GM19395 (cell line): ENCODE results near the gene SPOCK3.
"Not testable (repeated sequence)": the region's sequence is repeated elsewhere in the genome, so short reads cannot be mapped to it uniquely, and the experiment has no call there.

Source experiments
- ATAC-seq: cut with Tn5 transposase; IDR thresholded peaks from one replicate; pipeline ENCODE4 v1.9.1; 2021; ENCODE audit warnings: mild to moderate bottlenecking, moderate library complexity; ENCODE audit not compliant: unreplicated experiment

Gene SPOCK3

GRCh38 chr4:166972071-166972470 lies 262.2 kb downstream of the SPOCK3 start:
- ATAC-seq, result no peak

- not testable (repeated sequence) for ATAC-seq
These were observed 266.1 kb downstream of the SPOCK3 start for GRCh38 chr4:166968219-166968618.

GRCh38 chr4:166965562-166965961 lies 268.7 kb downstream of the SPOCK3 start:
- no peak for ATAC-seq

- ATAC-seq, result no peak
These were observed 276.8 kb downstream of the SPOCK3 start for GRCh38 chr4:166957451-166957850.

- no peak for ATAC-seq
These were observed 277.8 kb downstream of the SPOCK3 start for GRCh38 chr4:166956484-166956883.

GRCh38 chr4:166941629-166942028 lies 292.7 kb downstream of the SPOCK3 start:
- peak; percentile 63 for ATAC-seq

GRCh38 chr4:166930464-166930863 lies 303.8 kb downstream of the SPOCK3 start:
- no peak for ATAC-seq

- no peak for ATAC-seq
These were observed 309.9 kb downstream of the SPOCK3 start for GRCh38 chr4:166924424-166924823.

- no peak for ATAC-seq
These were observed 320.4 kb downstream of the SPOCK3 start for GRCh38 chr4:166913926-166914325.

- ATAC-seq, result no peak
These were observed 330.9 kb downstream of the SPOCK3 start for GRCh38 chr4:166903408-166903807.

- no peak for ATAC-seq
These were observed 331.4 kb downstream of the SPOCK3 start for GRCh38 chr4:166902941-166903340.

GRCh38 chr4:166896254-166896653 lies 338.0 kb downstream of the SPOCK3 start:
- ATAC-seq, result no peak

GRCh38 chr4:166895771-166896170 lies 338.5 kb downstream of the SPOCK3 start:
- no peak for ATAC-seq

- no peak for ATAC-seq
These were observed 346.8 kb downstream of the SPOCK3 start for GRCh38 chr4:166887457-166887856.

GRCh38 chr4:166886718-166887117 lies 347.6 kb downstream of the SPOCK3 start:
- no peak for ATAC-seq

- no peak for ATAC-seq
These were observed 352.1 kb downstream of the SPOCK3 start for GRCh38 chr4:166882221-166882620.

GRCh38 chr4:166875821-166876220 lies 358.5 kb downstream of the SPOCK3 start:
- no peak for ATAC-seq

- no peak for ATAC-seq
These were observed 372.3 kb downstream of the SPOCK3 start for GRCh38 chr4:166862032-166862431.

- ATAC-seq, result not testable (repeated sequence)
These were observed 383.9 kb downstream of the SPOCK3 start for GRCh38 chr4:166850398-166850797.

GRCh38 chr4:166846939-166847338 lies 387.4 kb downstream of the SPOCK3 start:
- ATAC-seq, result no peak

- ATAC-seq, result no peak
These were observed 391.5 kb downstream of the SPOCK3 start for GRCh38 chr4:166842795-166843261.

GRCh38 chr4:166839615-166840251 lies 394.6 kb downstream of the SPOCK3 start:
- peak; percentile 70 for ATAC-seq
